WTC11 (cell line): Measurements from ENCODE around the gene CHRNE.
"Not testable (repeated sequence)": the region's sequence is repeated elsewhere in the genome, so short reads cannot be mapped to it uniquely, and the experiment has no call there.

Source experiments
- CTCF ChIP-seq: fragments of 200-600 bp; IDR thresholded peaks from 2 replicates; pipeline ENCODE4 v1.8.0; 2022; ENCODE audit warnings: antibody characterized with exemption
- FOXP1 ChIP-seq: sonication (generic); formaldehyde crosslinking; IDR thresholded peaks from 2 replicates; pipeline ENCODE4 v1.8.0; 2022; ENCODE audit warnings: missing genetic modification reagents, mild to moderate bottlenecking, moderate library complexity, borderline replicate concordance
- FOXP4 ChIP-seq: sonication (generic); formaldehyde crosslinking; IDR thresholded peaks from 2 replicates; pipeline ENCODE4 v1.8.0; 2022; ENCODE audit warnings: mild to moderate bottlenecking, missing genetic modification reagents
- TF ChIP-seq, protein P1 (sequence below): sonication (generic); formaldehyde crosslinking; IDR thresholded peaks from 2 replicates; pipeline ENCODE4 v1.8.0; 2022; ENCODE audit warnings: mild to moderate bottlenecking, missing genetic modification reagents
- TF ChIP-seq, protein P2 (sequence below): fragments of 250-450 bp; sonication (Bioruptor Pico); IDR thresholded peaks from 2 replicates; pipeline ENCODE4 v2.1.2; 2022; ENCODE audit warnings: mild to moderate bottlenecking, moderate library complexity

GRCh38 chr17:4857347-4857746 lies 45.6 kb downstream of the CHRNE start:
- TF ChIP-seq, protein P1, sequence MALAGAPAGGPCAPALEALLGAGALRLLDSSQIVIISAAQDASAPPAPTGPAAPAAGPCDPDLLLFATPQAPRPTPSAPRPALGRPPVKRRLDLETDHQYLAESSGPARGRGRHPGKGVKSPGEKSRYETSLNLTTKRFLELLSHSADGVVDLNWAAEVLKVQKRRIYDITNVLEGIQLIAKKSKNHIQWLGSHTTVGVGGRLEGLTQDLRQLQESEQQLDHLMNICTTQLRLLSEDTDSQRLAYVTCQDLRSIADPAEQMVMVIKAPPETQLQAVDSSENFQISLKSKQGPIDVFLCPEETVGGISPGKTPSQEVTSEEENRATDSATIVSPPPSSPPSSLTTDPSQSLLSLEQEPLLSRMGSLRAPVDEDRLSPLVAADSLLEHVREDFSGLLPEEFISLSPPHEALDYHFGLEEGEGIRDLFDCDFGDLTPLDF (CRISPR knock-in tag): not testable (repeated sequence)
- TF ChIP-seq CTCF; FOXP1 (CRISPR knock-in tag); FOXP4: not testable (repeated sequence)
- TF ChIP-seq, protein P2, sequence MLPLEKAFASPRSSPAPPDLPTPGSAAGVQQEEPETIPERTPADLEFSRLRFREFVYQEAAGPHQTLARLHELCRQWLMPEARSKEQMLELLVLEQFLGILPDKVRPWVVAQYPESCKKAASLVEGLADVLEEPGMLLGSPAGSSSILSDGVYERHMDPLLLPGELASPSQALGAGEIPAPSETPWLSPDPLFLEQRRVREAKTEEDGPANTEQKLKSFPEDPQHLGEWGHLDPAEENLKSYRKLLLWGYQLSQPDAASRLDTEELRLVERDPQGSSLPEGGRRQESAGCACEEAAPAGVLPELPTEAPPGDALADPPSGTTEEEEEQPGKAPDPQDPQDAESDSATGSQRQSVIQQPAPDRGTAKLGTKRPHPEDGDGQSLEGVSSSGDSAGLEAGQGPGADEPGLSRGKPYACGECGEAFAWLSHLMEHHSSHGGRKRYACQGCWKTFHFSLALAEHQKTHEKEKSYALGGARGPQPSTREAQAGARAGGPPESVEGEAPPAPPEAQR (CRISPR knock-in tag): not testable (repeated sequence)
